Stimulated activated naive CD4-positive, alpha-beta T cell treated with Interleukin-2 at 50 U/mL for 16 hours (primary cell): ENCODE data around the gene ATG9B.

Experiments used
- DNase-seq: peaks from one replicate; lab custom pipeline; 2025; lab: John Stamatoyannopoulos, UW

The ATG9B gene

GRCh38 chr7:151024435-151025056, at the start of gene ATG9B:
TSS of gene ATG9B (minus strand) at chr7:151024494. CDS start at chr7:151024423, 71 bp downstream.
- no peak for DNase-seq

- DNase-seq: no peak
These were observed 49.7 kb upstream of the ATG9B start for GRCh38 chr7:151073990-151074389.

- DNase-seq: no peak
These were observed 47.0 kb upstream of the ATG9B start for GRCh38 chr7:151071032-151071866.

- no peak for DNase-seq
These were observed 46.3 kb upstream of the ATG9B start for GRCh38 chr7:151070574-151070960.

- DNase-seq: no peak
These were observed 45.7 kb upstream of the ATG9B start for GRCh38 chr7:151069841-151070573.

- DNase-seq: no peak
These were observed 43.9 kb upstream of the ATG9B start for GRCh38 chr7:151068069-151068773.

- no peak for DNase-seq
These were observed 42.1 kb upstream of the ATG9B start for GRCh38 chr7:151066273-151066974.

- DNase-seq: no peak
These were observed 41.2 kb upstream of the ATG9B start for GRCh38 chr7:151065516-151065915.

- DNase-seq: no peak
These were observed 40.7 kb upstream of the ATG9B start for GRCh38 chr7:151064993-151065392.

GRCh38 chr7:151064454-151064853, 40.2 kb upstream of the ATG9B start:
- DNase-seq: no peak

- DNase-seq: no peak
These were observed 38.9 kb upstream of the ATG9B start for GRCh38 chr7:151063212-151063561.

GRCh38 chr7:151062399-151063211, 38.3 kb upstream of the ATG9B start:
- no peak for DNase-seq

- no peak for DNase-seq
These were observed 37.8 kb upstream of the ATG9B start for GRCh38 chr7:151062111-151062398.

GRCh38 chr7:151061213-151062110, 37.2 kb upstream of the ATG9B start:
- DNase-seq: no peak

- no peak for DNase-seq
These were observed 36.3 kb upstream of the ATG9B start for GRCh38 chr7:151060416-151061212.

GRCh38 chr7:151060113-151060415, 35.8 kb upstream of the ATG9B start:
- DNase-seq: no peak

GRCh38 chr7:151059367-151060112, 35.2 kb upstream of the ATG9B start, which contains the start of gene SLC4A2:
TSS of gene SLC4A2 (plus strand) at chr7:151059589. CDS start at chr7:151061988, 2,399 bp downstream.
- DNase-seq: peak; percentile 56

GRCh38 chr7:151058781-151059366, 34.6 kb upstream of the ATG9B start:
- no peak for DNase-seq
